Pancreas (tissue), 10 donors: ENCODE data around the gene PCDH15. TPM values are rescaled to one million over a fixed set of nuclear protein-coding genes. Genes with fewer than 3 reads are reported as not detected.
"Not testable (repeated sequence)": the region's sequence is repeated elsewhere in the genome, so short reads cannot be mapped to it uniquely, and the experiment has no call there.

Experiments used
- ATAC-seq, 4 donors: fragments of 200-7000 bp; cut with Tn5 transposase; one replicate each; pipeline versions ENCODE4 v1.8.0 to v1.9.1; 2020; ENCODE audit warnings: mild to moderate bottlenecking in 4 of 4, moderate library complexity in 4 of 4
- DNase-seq, 6 donors: peaks; one replicate each; pipeline ENCODE4 v3.0.0-alpha.2; 2020
- FAIRE-seq: peaks from 2 replicates; lab custom pipeline; 2012; peaks lifted over from hg19 to GRCh38; lab: Jason Lieb, UNC
- H3K27ac ChIP-seq, 4 donors: fragments of 200-600 bp; sonication (generic); 1 replicate in 3 of 4; 2 replicates in 1 of 4; pipeline versions ENCODE4 v1.5.0 to v1.8.0; 2020
- H3K27me3 ChIP-seq, 4 donors: fragments of 200-600 bp; one replicate each; pipeline ENCODE4 v1.8.0; 2021
- H3K36me3 ChIP-seq, 3 donors: fragments of 200-600 bp; sonication (generic) in 1 of 3; one replicate each; pipeline versions ENCODE4 v1.5.0 to v1.8.0; 2020 to 2021
- H3K4me1 ChIP-seq, 3 donors: fragments of 200-600 bp; one replicate each; pipeline ENCODE4 v1.8.0; 2021
- H3K4me3 ChIP-seq, 4 donors: fragments of 200-600 bp; sonication (generic) in 2 of 4; one replicate each; pipeline versions ENCODE4 v1.5.0 to v1.8.0; 2020 to 2021
- H3K9me3 ChIP-seq, 4 donors: fragments of 200-600 bp; one replicate each; pipeline ENCODE4 v1.8.0; 2021
- CTCF ChIP-seq, 4 donors: fragments of 200-600 bp; sonication (generic) in 3 of 4; IDR thresholded peaks; one replicate each; pipeline versions ENCODE4 v1.5.0 to v1.8.0; 2021; ENCODE audit warnings: antibody characterized with exemption in 4 of 4
- WGBS, 2 donors: extraction: QIAGEN DNeasy Blood & Tissue Kit; methylation state at CpG; one replicate each; pipeline ENCODE4 v1.1.7; 2013; 5-methylcytosine and 5-hydroxymethylcytosine counted together
- intact Hi-C, 3 donors: fragments of 100-400 bp; cut with DNase I; formaldehyde crosslinking; loops; one replicate each; pipeline versions ENCODE4 v1.11.1 to v1.14.2; 2022
- polyA plus RNA-seq, 2 donors: library from polyadenylated mRNA; stranded (reverse); fragments of 200-250 nt; gene quantifications; one replicate each; pipeline ENCODE4 v1.2.3, GENCODE V29; 2013
- total RNA-seq, 6 donors: library from RNA; stranded (reverse); fragmentation: NEBNext Ultra II Directional in 4 of 6; extraction: Animal tissue kit (Norgen Biotek cat#: 25700) in 4 of 6; gene quantifications; one replicate each; pipeline versions ENCODE4 v1.2.1 to v1.2.4, GENCODE V29; 2021 to 2023
- donor health status: healthy with polysubstance abuse.
- donor health status: DM: no; HTN: no; CAD: no; lungs with moderate emphysema.
- donor health status: DM: no; HTN: no; CAD: no.
- donor health status: control.
- donor health status: control.
- donor health status: Bipolar disorder and iron deficiency.
- donor health status: DM: yes; HTN: yes; CAD: no.
- donor health status: DM: no; HTN: no; CAD: no.
- donor health status: DM: no; HTN: no; CAD: no.
- donor health status: DM: yes; HTN: yes; CAD: no.

PCDH15 gene
- total and polyA plus RNA-seq, 8 donors, result 0.31 TPM; not detected in 7

- intact Hi-C loops, result no loop called here
- FAIRE-seq (no peak), ATAC-seq (no peak), DNase-seq (no peak)
- Histone ChIP-seq H3K4me1 (no peaks in the 10 kb centered on the region), H3K27ac (no peak overlapping the region), H3K36me3 (no peaks in the 10 kb centered on the region), H3K27me3 (no peaks in the 10 kb centered on the region), H3K9me3 (no peaks in the 10 kb centered on the region), H3K4me3 (no peak overlapping the region)
- no peak for TF ChIP-seq CTCF (IDR thresholded peaks at IDR 0.05)
- 90 to 93% methylated on average over 2 of the region's 2 CpGs for WGBS, 2 donors
These were observed 270.7 kb downstream of the PCDH15 start for GRCh38 chr10:54530299-54530698.

GRCh38 chr10:54525816-54526215 is 275.2 kb downstream of the PCDH15 start:
- no peak for FAIRE-seq

GRCh38 chr10:54515244-54515643 is 285.8 kb downstream of the PCDH15 start:
- H3K9me3 ChIP-seq, H3K27ac ChIP-seq, H3K27me3 ChIP-seq, H3K4me1 ChIP-seq, FAIRE-seq, intact Hi-C loops, H3K4me3 ChIP-seq, H3K36me3 ChIP-seq, ATAC-seq: not testable (repeated sequence)
- WGBS, 2 donors, result 83 to 87% methylated on average over 12 of the region's 12 CpGs
- DNase-seq, result peak in 1 of 6 donors; percentile 32

More at GRCh38 chr10:54525816-54526215, 275.2 kb downstream of the PCDH15 start:
- Histone ChIP-seq H3K9me3 (no peaks in the 10 kb centered on the region), H3K27me3 (no peaks in the 10 kb centered on the region), H3K36me3 (no peaks in the 10 kb centered on the region), H3K4me3 (no peak overlapping the region), H3K27ac (no peak overlapping the region), H3K4me1 (no peaks in the 10 kb centered on the region)
- WGBS, 2 donors, result 30 to 38% methylated on average over 1 of the region's 1 CpG
- TF ChIP-seq CTCF (IDR thresholded peaks at IDR 0.05), result no peak
- no peak for ATAC-seq
- intact Hi-C loops, result no loop called here
- no peak for DNase-seq

- WGBS, 2 donors, result 76% methylated on average over 3 of the region's 3 CpGs
- no peak overlapping the region for H3K4me3 ChIP-seq
- H3K4me1 ChIP-seq, result no peaks in the 10 kb centered on the region
- H3K27me3 ChIP-seq, result no peaks in the 10 kb centered on the region
- no peaks in the 10 kb centered on the region for H3K9me3 ChIP-seq
- DNase-seq (no peak), ATAC-seq (no peak), FAIRE-seq (no peak)
- TF ChIP-seq CTCF (IDR thresholded peaks at IDR 0.05), result no peak
- no peaks in the 10 kb centered on the region for H3K36me3 ChIP-seq
- intact Hi-C loops, result no loop called here
- H3K27ac ChIP-seq, result no peak overlapping the region
These were observed 297.2 kb downstream of the PCDH15 start for GRCh38 chr10:54503863-54504262.

- ATAC-seq (no peak), FAIRE-seq (no peak), DNase-seq (no peak)
- intact Hi-C loops, result no loop called here
- no peaks in the 10 kb centered on the region for H3K36me3 ChIP-seq
- H3K27me3 ChIP-seq, result no peaks in the 10 kb centered on the region
- H3K9me3 ChIP-seq, result no peaks in the 10 kb centered on the region
- no peak overlapping the region for H3K27ac ChIP-seq
- no peak overlapping the region for H3K4me3 ChIP-seq
- TF ChIP-seq CTCF (IDR thresholded peaks at IDR 0.05), result no peak
- H3K4me1 ChIP-seq, result no peaks in the 10 kb centered on the region
These were observed 299.1 kb downstream of the PCDH15 start for GRCh38 chr10:54501929-54502328.
